PC-9 (cell line): Measurements from ENCODE around the gene SORCS2.

Experiments
- CTCF ChIP-seq: fragments of 200-600 bp; sonication (generic); conservative IDR thresholded peaks from 2 replicates; pipeline ENCODE4 v1.6.1; 2017; ENCODE audit warnings: mixed run types, antibody characterized with exemption, mild to moderate bottlenecking, moderate library complexity
- EZH2 ChIP-seq: fragments of 200-600 bp; sonication (generic); IDR thresholded peaks from 2 replicates; pipeline ENCODE4 v1.8.0; 2017; ENCODE audit warnings: antibody characterized with exemption, low read depth

- no peak for TF ChIP-seq CTCF
- TF ChIP-seq EZH2: no peak
These were observed 228.3 kb downstream of the SORCS2 start for GRCh38 chr4:7420661-7421040.
